Putamen (tissue), 1 donor: ENCODE results near the gene UBE2R2.
"Not testable (repeated sequence)": the region's sequence is repeated elsewhere in the genome, so short reads cannot be mapped to it uniquely, and the experiment has no call there.

Experiments
- DNase-seq: peaks from one replicate; pipeline ENCODE4 v3.0.0-alpha.2; 2016; ENCODE audit warnings: low spot score

The UBE2R2 gene

GRCh38 chr9:33927694-33928093 lies 110.7 kb downstream of the UBE2R2 start:
- no peak for DNase-seq

DNA sequence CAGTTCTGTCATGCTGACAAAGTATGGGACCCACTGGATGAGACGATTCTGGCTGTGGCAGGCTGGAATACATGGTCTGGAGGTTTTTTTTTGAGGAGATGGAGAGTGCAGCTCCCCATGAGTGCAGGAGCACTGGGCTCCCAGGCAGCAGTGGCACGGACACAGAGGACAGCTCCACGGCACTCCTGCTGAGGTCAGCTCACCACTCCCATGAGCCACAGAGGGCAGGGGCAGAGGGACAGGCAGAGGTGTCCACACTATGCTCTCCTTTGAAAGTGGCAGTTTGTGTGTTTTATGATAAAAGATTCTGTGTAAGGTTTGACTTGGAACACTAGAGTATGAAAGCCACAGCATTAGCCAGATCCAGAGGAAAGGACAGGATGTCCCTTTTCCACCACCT lies 114.4 kb downstream of the UBE2R2 start:
- DNase-seq, result no peak

DNA sequence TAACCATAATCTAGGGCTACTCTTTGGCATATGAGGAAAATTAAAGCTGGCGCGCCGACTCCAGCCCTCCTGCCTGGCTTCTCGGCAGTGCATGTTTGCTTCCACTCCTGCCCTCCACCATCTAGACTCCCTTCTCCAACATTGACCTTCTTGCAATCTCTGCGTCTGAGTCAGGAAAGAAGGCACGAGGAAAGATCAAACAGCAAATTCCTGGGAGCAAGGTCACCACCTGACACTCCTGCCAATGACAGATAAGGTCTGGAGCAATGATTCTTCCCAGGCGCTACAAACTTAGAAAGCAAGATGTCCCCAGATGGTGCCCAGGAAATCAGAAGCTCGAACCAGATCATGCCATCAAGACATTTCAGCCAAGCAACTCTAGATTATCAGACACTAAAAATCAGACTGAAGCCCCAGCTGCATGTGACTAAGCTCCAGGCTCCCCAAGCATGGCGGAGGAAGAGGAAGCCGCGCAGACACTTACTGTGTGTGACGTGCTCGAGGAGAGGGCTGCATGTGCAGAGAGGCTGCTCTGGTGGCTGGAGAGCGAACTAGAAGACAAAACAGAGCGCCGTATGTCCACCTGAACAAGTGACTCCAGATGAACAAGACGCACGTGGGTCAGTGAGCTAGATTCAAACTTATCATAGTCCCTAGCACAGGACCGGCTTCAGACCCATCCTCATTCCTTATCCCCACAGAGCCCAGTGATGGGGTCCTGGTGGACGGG lies 115.3 kb downstream of the UBE2R2 start:
- DNase-seq, result no peak

DNA sequence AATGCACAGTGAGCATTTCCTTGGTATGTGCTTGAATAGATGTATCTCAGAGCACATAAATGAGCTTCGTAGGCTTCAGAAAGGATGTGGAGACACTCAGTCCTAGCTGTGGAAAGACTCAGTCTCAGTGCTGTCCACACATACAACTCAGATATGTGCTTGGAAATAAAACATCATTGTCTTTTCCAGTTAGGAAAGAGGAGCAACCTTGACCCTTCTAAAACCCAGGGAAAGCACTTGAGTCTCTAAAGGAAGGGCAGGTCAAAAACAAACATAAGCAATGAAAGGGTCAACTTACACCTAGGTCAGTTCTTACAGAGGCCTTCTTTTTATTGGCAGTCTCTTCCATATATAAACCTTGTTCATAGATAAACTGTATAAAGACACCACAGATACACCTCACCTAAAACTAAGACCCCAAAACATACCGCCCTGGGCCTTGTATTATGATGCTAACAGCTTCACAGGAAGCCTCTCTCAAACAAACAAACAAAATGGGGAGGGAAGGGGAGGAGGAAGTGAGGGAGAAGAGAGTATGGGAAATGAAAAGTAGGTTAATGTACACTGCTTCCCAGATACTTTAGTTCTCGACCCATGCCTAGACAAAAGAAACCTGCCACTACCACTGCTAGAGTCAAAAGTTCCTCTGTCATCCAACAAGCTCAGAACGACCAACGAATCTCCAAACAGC lies 117.4 kb downstream of the UBE2R2 start:
- DNase-seq, result no peak

DNA sequence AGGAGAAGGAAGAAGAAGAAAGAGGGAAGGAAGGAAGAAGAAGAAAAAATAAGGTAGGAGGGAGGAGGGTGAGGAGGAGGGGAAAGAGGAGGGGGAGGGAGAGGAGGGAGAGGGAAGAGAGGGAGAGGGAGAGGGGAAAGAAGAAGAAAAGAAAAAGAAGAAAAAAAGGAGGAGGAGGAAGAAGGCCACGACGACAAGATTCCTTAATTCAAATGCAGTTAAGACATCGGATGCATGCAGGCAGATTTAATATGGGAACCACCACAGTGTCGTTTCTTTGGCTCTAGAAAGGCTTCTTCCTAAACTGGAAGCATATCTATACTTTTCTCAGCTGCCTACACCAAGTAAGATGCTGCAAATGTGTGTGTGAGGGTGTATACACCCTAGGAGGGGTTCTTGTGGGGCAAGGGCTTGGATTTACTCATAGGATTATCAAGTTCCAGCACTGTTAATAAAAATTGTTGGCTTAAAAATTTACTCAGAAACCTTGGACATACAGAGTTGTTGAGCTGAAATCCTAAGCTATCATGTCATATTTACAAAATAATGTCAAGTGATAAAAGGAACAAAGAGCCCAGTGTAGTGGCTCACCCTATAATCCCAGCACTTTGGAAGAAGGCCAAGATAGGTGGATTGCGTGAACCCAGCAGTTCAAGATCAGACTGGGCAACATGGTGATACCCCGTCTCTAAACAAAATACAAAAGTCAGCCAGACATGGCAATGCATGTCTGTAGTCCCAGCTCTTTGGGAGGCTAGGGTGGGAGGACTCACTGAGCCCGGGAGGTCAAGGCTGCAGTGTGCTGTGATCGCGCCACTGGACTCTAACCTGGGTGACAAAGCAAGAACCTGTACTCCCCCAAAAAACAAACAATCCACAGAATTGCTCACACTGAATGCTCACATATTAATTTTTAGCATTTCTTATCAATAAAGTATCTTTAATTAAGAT lies 123.2 kb downstream of the UBE2R2 start:
- DNase-seq, result no peak

GRCh38 chr9:33942471-33943083 lies 125.6 kb downstream of the UBE2R2 start:
- DNase-seq, result no peak

DNA sequence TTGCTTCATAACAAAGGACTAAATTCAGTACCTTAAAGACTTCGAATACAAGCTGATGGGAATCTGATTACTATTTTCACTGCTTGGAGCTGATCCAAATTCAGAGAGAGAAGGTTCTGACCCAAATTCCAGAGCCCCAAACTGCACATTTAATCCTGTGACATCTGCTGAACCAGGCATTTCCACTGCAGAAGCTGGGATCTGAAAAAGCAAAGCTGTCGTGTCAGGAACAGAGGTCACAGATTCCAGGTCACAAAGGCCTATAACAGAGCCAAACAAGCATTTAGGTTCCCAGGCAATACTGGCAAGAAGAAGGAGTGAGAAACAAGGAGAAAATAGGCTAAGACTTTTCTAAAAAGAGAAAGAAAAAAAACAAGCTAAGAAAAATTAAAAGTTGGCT lies 126.4 kb downstream of the UBE2R2 start:
- no peak for DNase-seq

DNA sequence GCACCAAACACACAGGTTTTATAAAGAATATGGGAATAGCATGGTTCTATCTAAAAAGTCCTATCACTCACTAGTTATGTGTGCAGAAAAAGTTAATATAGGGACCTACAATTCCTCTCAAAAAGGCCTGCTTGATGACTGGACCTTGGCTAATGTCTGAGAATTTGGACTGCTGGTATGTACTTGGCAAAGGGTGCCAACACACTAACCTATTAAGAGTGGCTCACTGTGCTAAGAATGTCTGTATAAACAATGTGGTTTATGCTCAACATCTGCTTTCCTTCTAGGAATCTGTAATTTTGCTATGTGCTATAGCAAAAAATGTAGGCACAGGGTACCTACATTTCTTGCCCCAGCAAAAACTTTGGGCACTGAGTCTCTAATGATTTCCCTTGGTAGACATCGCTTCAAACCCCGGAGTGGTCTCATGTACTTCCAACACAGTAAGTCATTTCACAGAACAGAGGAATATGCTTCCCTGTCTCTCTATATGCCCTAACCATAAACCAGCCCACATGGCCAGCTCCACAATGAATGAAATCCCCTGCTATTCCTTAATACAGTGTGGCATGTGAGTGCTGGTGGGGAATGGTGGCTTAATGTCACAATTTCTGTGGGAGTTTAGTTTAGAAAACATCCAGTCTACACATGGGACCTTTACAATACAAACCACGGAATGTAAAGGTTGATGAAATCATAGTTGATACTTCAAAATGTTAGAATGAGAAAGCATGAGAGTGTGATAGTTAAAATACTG lies 130.0 kb downstream of the UBE2R2 start:
- no peak for DNase-seq

- DNase-seq, result no peak
These were observed 133.4 kb downstream of the UBE2R2 start for GRCh38 chr9:33950371-33950770.

DNA sequence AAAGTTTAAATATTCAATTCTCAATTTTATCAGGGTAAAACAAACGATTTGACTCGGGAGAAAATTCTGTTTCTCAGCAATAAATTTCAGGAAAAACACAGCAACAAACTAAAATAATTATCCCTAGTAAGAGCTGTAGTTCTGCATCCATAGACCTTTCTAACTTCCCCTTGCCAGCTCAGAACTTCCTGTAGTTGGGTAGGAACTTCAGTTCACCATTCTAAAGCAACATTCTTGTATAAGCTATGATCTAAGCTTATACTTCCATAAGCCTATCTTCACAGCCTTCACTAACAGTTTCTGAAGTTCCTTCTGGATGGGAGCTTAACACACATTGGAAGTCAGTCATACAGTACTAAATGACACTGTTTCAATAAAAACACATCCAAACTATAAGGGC lies 135.1 kb downstream of the UBE2R2 start:
- no peak for DNase-seq

DNA sequence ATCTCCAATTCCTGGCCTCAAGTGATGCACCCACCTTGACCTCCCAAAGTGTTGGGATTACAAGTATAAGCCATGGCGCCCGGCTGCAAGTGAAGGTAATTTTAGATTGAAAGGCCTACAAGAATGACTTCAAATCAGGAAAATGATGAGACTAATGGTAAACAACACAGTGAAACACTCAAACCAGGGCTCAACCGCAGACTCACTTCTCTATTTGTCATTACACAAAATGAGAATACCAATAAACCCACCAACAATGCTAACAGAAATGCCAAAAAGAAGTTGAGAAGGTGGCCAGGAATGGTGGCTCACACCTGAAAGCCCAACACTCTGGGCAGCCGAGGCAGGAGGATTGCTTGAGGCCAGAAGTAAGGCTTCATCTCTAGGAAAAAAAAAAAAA lies 139.6 kb downstream of the UBE2R2 start:
- no peak for DNase-seq

DNA sequence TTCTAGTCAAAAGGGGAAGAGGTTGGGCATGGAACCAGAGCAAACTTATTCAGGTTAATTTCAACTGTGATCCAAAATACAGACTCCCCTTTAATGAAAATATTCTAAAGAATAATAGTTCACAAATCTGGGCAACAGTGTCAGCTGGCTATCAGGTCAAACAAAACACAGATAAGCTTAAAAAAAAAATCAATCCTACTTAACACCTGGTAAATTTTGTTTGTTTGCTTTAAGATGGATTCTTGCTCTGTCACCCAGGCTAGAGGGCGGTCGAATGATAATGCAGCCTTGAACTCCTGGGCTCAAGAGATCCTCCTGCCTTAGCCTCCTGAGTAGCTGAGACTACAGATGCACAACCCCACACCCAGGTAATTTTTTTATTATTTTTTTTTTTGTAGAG lies 142.8 kb downstream of the UBE2R2 start:
- DNase-seq, result no peak

DNA sequence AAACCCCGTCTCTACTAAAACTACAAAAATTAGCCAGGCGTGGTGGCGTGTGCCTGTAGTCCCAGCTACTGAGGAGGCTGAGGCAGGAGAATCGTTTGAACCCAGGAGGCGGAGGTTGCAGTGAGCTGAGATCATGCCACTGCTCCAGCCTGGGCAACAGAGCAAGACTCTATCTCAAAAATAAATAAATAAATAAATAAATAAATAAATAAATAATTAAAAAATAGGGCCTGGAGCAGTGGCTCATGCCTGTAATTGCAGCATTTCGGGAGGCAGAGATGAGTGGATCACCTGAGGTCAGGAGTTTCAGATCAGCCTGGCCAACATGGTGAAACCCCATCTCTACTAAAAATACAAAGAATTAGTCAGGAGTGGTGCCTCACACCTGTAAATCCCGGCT lies 145.5 kb downstream of the UBE2R2 start:
- not testable (repeated sequence) for DNase-seq

- no peak for DNase-seq
These were observed 147.3 kb downstream of the UBE2R2 start for GRCh38 chr9:33964086-33964768.
